Measurements from ENCODE around the gene CCNQ.

DNA sequence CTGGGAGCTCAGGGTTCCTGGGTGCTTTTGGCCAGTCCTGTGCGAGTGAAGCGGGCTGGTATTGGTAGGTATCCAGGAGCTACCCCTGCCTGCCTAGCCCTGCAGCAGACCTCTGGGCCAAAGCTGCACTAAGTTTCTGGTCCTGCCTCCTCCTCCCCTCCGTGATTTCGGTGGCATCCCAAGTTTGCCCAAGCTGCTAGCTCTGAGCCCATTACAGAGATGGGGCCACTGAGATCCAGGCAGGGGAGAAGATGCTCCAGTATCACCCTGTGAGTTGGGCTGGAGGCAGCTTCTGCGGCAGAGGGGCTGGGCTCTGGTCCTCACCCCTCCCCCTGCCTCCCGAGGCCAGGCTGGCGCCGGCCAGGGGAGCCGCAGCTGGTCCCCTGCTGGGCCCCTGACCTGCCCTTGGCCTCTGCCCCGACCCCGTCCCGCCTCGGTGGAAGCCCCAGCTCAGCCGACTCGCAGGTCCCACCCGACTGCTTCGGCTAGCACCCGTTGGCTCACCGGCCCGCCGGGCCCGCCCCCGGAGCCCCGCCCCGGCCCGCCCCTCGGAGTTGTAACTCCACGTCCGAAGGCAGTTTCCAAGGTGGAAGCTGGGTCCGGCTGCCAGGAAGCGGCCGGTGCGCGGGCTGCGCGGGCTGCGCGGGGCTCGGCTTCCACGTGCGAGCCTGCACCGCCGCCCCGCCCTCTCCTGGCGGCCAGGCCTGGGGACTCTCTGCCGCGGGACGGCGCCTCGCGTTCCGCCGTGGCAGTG, 47.9 kb upstream of the CCNQ start, which contains the start of gene DUSP9:
- no peak for TF ChIP-seq CTCF (IDR thresholded peaks at IDR 0.05; ENCODE audit: low read depth, low read length, missing input control)
- no peak for TF ChIP-seq TAF1 (conservative IDR thresholded peaks at IDR 0.05)
- TF ChIP-seq, protein P1, sequence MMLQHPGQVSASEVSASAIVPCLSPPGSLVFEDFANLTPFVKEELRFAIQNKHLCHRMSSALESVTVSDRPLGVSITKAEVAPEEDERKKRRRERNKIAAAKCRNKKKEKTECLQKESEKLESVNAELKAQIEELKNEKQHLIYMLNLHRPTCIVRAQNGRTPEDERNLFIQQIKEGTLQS (IDR thresholded peaks at IDR 0.05) = no peak

Data from liver (tissue), 3 donors.